ENCODE data around the gene CHST11.
A peak's percentile ranks its signal among the peaks of the same experiment; 100 is the strongest.

The CHST11 gene

DNA sequence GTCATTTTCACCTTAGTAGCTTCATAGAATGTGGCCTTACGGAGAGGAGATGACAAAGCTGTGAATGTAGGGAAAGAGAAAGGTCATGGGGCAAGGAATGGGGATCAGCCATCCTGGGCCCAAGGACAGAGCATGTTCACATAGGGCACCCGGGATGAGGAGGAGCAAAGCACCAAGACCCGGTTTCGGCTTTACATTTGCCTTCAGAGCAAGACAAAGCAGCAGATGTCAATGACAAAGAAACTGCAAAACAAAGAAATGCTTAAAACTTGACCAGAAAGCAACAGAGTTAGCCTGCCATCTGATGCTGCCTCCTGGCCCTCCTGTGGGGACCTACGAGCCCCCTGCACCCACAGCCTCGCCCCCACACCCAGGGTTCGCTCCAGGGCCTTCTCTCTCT, 252.1 kb downstream of the CHST11 start:
- no peak for DNase-seq

DNA sequence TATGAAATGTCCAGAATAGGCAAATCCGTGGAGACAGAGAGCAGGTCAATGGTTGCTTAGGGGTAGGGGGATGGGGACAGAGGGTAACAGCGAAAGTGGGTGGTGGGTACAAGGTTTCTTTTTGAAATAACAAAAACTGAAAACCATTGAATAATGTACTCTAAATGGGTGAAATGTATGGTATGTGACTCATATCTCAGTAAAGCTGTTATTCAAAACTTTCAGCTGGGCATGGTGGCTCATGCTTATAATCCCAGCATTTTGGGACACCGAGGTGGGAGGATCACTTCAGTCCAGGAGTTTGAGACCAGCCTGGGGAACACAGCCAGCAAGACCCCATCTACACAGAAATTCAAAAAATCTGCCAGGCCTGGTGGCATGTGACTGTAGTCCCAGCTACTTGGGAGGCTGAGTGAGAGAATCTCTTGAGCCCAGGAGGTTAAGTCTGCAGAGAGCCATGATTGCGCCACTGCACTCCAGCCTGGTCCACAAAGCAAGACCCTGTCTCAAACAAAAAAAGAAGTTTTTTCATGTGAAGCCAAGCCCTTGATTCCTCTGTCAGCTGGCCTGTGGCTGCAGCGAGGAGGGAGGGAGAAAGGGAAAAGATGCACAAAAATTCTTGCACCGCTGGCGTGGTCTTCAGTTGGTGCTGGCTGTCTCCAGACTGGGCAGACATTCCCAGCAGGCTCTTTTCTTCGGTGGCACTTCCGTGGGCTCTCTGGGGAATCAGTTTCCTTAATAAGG, 253.1 kb downstream of the CHST11 start:
- no peak for DNase-seq

DNA sequence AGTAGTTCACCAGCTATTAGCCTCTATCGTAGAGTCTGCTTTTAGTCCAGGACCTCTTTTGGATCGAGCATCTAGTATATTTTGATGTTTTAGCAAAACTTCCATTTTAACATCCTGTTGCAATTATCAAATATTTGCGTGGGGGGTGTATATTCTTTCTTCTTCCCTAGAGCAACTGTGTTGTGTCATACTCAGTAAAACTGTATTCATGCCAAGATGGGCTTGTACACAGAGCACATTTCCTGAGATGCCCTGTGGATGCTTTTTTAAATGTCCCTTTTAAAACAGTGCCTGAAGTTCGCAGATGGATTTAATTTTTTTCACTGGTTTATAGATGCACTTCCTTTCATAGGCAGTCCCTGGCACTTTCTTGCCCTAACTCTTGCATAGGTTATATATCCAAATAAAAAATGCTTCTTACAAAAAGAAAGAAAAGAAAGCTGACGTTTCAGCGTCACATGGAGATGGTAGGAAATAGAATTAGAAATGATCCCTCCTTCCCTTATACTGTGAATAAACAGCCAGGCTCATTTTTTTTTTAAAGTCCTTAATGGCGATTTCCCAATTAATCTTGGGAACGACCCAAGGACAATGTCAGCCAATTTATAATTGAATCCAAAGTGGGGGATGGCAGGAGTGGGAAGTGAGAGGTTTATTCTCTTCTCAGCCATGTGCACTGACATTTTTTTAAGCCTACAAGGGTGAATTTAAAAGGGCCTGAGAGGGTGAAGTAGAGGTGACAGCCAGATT, 254.4 kb downstream of the CHST11 start:
- DNase-seq: no peak

DNA sequence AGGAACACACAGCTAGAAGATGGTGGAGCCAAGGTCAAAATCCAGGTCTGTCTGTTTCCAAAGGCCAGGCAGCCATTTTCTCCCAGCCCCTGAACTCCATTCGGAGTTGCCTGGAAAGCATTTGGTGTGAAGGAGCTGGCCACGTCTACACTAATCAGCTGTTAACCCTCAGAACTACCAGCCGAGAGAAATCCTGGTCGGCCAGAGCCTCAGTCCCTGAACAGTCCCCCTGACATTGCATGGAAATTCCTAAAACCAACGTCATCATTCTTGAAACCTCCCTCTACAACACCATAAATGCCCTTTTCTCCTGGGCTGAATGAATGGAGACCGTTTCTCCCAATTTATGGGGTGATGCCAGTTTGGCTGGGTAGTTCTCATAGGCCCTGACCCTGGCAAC, 255.7 kb downstream of the CHST11 start:
- DNase-seq: no peak

DNA sequence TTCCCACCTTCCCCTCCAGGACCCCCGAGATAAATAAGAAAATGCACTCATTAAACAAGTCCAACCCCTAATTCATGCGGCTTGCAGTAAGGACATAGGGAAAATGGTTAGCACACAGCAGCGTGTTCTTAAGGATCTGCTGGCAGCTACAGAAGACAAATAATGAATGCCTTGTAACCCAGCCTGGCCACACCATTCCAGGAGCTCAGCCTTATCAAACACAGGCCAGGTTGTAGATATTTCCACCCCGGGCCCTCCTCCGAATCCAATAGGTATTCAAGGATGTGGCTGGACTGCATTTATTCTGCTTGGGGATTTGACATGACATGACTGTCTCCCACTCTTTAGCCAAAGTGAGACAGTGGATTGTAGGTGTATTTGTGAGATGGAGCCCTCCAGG, 256.2 kb downstream of the CHST11 start:
- DNase-seq: no peak

DNA sequence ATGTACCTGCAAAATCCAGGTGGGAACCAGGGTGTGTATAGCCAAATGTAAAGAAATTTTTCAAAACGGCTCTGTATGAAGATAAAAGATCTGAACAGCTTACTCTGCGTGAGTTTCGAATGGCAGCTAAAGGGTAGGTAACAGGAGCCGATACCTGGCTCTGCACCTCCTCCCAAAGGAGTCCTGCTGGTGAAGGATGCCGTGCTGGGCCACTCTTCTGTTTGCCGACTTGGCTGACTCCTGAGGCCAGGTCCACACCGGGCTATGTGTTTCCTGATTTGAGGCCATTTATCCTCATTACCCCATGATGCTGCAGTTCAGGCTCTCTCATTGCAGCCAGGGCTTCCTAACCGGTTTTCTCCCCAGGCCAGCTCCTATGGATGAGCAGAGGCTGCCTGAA, 256.7 kb downstream of the CHST11 start:
- no peak for DNase-seq

DNA sequence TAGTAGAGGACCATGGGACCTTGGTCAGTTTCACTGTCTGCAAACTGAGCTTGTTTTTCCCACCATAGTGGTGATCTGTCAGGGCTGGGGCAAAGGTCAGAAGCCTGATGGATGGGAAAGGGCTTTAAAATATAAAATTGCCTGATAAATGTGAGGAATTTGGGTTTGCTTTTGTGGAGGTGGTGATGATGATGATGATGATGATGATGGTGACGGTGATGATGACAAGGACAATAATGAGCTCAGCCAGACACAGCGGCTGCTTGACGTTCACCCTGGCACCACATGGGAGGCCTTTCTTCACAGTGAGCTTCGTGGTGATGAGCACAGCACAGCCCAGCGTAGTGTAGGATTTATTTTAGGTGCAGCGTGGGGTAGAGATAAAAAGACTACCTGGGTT, 257.6 kb downstream of the CHST11 start:
- DNase-seq: no peak

DNA sequence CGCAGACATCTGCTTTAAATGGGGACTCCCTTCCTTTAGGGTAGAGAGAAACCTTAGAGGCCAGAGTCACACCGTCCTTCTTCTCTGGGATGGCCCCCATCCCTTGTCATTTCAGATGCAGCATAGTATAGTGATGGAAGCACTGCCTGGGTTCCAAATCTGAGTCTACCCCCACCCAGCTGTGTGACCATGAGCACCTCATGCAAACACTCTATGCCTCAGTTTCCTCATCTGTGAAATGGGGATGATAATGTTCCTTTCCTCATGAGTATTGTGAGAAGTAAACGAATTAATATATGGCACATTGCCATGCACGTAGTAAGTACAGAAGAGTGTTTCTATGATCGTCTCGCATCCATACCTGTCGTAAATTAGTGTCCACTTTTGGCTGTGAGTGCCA, 259.4 kb downstream of the CHST11 start:
- DNase-seq: no peak

DNA sequence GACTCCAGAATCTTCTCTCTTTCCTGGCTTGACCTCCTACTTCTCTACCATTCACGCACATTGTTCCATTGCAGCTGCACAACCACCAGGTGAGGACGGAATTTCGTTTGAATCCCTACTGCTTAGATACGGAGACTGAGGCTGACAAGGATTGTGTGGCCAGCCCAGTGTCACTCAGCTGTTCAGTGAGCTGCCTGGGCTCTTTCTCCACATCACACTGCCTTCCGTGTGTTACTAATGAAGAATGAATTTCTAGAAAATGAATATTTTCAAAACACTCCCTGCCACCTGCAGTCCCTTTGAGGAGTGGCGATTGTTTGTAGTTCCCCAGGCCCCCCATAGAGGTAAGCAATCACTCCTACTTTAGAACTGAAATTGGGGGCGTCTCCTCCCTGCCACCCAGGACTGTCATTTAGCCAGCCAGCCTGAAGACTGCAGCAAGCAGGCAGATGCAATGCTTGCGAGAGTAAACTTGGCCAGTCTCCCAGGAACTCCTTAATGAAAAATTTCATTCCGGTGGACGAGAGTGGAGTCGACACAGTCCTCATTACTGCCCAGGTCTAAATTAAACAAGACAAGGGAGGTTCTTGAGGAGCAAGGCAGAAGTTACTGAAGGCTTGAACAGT, 261.7 kb downstream of the CHST11 start:
- peak; percentile 77 for DNase-seq

DNA sequence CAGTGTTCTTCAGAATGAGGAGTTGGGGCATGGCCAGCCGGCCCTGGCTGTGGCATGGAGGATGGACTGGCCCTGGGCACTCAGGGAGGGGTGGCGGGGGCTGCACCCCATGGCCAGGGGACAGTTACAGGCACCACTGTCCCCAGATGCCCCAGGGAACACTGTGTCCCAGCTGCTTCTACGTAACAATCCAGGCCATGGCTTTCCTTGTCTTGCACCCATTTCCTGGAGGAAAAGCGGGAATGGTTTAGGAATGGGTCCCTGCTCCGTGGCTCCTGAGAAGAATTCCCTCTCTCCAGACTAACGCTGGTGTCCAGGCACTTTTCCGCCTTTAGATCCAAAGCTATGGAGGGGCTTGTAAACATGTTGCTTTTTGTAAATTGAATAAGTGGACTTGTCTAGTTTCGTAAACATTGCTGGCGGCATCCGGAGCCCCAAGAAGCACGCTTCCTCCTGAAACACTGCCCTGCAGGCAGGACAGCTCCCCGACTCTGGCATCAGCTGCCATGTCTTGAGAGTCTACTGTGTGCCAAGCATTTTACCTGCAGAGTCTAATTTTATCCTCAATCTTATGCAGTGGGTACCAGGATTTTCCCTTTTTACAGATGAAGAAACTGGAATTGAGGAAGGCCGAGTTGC, 263.1 kb downstream of the CHST11 start:
- DNase-seq: no peak

DNA sequence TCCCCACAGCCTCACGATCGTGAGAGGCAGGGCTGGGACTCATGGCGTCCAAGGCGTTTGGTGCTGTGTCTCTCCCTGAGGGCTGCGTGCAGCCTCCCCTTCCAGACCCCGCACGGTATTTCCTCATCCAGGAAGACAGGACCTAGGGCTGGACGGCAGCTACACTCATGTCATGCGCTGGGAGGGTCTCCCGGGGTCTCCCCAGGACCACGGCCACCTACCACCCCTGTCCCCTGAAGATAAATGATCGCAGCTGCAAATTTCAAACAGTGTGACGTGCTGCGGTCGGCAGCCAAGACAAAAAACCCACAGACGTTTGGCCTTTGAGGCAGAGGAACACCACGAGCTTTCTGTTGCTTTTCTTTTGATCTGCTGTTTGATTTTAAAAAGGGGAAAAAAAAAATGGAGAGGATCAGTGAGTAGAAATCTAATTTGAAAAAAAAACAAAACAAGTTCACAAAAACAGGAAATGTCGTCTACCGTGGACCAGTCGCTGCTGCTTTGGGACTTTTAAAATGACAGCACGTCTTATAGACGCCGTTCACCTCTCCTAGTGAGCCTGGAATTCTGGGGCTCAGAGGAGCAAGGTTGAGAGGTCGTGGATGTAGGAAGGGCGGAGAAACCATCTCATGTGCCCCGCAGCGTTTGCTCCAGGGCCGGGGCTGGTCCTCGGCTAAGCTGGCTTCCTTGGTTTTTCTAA, 263.7 kb downstream of the CHST11 start:
- DNase-seq: no peak

DNA sequence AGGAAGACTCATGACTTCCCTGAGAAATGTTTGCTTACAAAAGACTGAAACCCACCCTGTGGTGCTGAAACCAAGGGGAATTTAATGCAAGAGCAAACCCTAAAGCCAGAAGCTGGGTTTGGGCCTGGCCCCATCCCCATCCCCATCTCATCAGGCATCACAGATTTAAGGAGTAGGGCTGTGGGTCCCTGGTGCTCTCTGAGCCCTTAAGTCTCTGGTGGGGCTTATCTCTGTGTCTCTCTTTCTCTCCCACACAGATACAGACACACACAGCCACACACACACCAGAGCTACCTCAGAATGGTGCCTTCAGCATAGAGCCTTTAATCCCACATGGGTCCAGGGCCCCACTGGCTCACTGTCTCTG, 264.3 kb downstream of the CHST11 start:
- no peak for DNase-seq

DNA sequence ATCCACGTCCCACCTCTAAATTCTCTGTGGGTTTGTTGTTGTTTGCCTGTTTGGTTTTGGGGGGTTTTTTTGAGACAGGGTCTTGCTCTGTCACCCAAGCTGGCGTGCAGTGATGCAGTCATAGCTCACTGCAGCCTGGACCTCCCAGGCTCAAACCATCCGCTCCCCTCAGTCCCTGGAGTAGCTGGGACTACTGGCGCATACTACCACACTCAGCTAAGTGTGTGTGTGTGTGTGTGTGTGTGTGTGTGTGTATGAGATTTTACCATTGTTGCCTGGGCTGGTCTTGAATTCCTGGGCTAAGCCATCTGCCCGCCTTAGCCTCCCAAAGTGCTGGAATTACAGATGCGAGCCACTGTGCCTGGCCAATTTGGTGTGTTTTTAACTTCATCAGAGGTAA, 265.2 kb downstream of the CHST11 start:
- DNase-seq: no peak

DNA sequence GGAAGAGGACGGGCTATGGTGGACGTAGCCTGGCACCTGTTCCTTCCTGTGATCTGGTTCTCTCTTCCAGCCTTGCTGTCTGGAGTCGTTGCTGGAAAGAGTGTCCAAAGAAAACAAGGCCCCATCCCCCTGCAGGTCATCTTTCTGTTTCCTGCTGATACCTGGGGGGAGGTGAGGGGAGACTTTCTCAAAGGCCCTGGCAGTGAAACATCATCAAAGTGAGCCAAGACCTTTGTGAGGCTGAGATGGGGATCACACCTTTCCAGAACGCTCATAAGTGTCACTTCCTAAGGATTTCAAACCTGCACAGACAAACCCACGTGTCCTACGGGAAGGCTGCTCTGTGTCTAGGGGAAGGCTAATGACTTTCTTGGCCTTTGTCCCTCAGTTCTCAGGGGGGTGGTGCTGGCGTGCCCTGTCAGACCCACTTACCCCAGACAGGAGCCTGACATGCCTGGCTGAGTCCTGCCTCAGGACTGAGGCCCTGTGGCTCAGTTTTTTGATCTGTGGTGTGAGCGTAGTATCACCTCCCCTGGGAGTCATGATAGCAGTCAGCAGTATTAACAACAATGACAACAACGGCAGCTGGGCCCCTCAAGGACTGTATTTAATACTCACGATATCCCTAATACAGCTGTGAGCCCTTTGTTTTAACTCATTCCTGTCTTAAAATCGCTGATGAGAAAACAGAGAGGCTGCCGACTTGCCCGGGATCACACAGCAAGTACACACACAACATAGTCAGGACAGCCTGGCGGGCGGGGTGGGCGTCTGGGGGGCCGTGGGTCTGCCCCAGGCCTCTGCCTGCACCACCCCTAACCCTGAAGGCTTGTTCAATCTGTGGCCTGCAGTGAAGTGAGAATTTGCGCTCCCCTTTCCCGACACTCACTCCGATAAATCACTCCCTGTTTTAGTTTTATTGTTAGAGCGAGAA, 266.1 kb downstream of the CHST11 start:
- DNase-seq: peak; percentile 94

DNA sequence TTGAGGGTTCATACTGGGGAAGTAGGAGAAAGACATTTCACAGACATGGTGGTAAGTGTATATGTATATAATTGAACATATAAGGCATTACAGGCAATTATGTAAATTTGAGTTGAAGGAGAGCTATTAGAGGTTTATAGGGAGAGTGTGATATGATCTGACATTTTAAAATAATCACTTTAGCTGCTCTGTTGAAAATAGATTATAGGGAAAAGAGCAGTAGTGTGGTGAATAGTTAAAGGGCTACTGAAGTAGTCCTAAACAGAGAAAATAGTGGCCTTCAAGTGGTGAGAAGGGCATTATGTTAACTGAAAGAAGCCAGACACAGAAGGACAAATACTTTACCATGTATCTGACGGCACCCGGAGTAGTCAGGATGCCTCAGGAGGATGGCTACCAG, 267.1 kb downstream of the CHST11 start:
- no peak for DNase-seq

DNA sequence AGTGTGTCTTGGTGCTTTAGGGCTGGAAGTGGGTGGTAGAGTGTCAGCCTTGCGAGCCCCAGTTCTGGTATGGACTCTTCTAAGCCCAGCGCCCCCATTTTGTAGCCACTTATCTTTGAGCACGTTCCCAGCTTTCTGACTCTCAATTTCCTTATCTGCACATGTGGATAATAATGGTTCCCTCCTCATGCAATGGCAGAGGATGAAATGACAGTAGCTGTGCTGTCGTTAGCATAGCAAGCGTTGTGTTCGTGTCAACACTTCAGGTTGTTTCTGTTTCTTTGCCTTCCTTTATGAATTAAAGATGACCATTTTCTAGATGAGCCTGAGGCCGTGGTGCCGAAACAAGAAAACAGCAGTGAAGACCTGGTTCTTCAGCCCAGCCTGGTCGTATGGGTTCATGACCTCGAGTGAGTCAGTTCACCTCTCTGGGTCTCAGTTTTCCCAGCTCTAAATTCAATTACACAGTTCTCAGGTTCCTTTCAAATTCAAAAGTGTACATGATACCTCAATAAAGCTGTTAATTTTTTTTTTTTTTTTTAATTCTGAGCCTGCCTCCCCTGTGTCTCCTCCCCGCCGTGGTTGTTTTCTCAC, 268.3 kb downstream of the CHST11 start:
- no peak for DNase-seq

DNA sequence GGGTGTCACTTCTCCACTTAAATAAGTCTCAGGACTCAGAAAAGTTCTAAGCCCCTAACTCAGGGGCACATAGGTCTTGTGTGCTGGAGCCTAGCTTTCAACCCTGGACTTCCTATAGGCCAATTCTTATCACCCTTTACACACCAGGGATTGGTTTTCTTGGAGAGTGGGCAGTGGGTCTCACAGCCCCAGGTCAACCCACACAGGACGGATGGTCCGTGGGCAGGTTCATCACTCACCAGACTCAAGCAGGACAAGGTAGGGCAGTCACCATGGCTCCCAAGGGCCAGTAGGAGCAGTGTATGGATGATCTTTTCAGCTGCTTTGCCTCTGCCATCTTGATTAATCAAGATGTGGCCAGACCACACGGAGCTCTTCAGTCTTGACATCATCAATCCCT, 268.9 kb downstream of the CHST11 start:
- no peak for DNase-seq

DNA sequence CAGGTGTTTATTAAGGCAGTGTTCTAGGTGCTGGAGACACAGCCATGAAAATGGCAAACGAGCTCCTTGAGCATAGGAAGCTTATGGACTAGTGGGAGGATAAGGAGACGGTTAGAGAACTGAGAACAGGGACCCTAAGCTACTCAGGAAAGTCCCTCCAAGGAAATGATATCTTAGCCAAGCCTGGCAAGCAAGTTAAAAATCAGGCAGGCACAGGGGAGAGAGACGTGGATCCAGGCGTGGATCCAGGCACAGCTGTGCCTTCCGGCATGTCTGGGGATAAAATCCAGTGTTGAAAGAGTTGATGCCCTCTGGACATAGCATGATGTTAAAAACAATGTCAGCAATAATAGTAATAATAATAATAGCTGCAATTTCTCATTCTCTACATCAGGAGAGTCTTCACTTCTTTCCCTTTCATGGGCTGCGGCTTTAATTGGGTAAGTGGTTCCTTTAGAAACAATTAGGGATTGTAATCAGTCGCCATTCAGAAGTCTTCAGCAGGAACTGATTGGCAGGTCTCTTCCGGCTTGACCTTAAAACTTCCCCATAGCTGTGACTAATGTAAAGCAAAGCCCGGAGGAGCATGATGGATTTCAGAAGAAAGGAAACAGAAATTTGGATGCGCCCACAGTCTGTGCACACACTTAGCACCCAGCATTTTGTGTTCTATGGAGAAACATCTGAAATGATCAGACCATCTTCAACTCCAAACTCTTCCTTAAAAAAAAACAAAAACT, 271.1 kb downstream of the CHST11 start:
- DNase-seq: no peak

DNA sequence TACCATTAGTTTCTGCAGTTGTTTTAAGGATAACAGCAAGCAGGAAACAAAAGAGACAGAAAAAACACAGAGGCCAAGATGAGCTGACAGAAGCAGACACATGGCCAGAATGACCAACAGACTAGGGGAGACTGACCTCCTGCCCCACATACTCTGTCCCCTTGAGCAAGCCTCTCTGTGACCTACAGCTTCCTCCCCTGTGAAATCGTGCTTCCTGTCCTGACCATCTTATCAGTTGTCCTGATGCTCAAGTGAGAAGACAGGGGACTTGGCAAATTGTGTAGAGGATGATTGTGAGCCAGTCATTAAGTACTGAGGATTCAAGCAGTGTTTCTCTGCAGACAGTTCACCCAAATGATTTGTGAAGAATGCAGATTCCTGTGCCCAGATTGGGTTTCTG, 272.3 kb downstream of the CHST11 start:
- no peak for DNase-seq

DNA sequence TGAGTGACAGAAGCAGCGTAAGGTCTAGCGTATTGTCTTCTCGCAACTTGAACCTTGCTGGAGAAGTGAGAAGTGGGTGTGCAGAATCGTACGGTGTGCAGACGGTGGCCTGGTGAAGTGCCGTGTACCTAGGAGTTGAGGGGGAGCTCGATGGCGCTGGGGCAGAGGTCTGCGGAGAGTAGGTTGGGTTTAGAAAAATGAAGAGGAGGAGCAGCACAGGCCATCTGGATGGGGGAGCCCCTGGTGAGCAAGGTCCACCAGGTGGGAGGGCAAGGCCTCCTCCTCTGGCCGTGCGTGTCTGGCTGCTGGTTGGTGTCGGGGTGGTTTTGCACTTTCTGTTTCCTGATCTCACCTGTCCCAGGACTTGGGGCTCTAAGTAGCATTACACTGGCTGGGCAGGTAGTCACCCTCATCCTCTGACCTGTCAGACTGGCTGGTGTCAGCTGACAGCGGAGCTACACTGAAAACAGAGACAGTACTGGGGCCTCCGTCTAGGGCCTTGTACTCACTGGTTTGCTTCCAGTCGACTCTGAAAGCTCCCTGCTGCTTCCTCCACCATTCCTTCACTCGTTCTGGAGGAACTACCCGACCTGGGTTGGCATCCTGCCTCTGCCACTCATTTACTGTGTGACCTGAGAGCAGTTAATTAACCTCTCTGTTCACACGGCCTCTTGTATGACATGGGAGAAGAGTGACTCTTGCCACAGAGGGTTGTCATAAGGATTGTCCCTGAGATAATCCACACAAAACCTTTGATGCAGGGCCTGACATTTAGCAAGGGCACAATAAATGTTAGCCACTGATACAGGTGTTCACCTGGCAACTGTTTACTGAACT, 273.1 kb downstream of the CHST11 start:
- no peak for DNase-seq
